Hepatocyte (in vitro differentiated cells): ENCODE measurements around the gene MAP4K3. TPM values are rescaled to one million over a fixed set of nuclear protein-coding genes. Genes with fewer than 3 reads are reported as not detected.

Experiments used
- DNase-seq: peaks from one replicate; pipeline ENCODE4 v3.0.0-alpha.2; 2016; ENCODE audit warnings: low spot score
- H2AFZ ChIP-seq: fragments of 200-600 bp; sonication (generic); 2 replicates; pipeline ENCODE4 v1.6.0; 2016; ENCODE audit warnings: antibody characterized with exemption, mild to moderate bottlenecking
- H3K27ac ChIP-seq: fragments of 200-600 bp; sonication (generic); 2 replicates; pipeline ENCODE4 v1.5.1; 2016; ENCODE audit warnings: mild to moderate bottlenecking
- H3K27me3 ChIP-seq: fragments of 200-600 bp; sonication (generic); 2 replicates; pipeline ENCODE4 v1.6.1; 2016
- H3K36me3 ChIP-seq: fragments of 200-600 bp; sonication (generic); replicated peaks from 2 replicates; pipeline ENCODE4 v1.5.1; 2016; ENCODE audit warnings: low read depth; ENCODE audit not compliant: insufficient read depth
- H3K4me1 ChIP-seq: fragments of 200-600 bp; sonication (generic); 2 replicates; pipeline ENCODE4 v1.5.1; 2016; ENCODE audit warnings: mild to moderate bottlenecking, moderate library complexity; ENCODE audit not compliant: insufficient read depth
- H3K4me2 ChIP-seq: fragments of 200-600 bp; sonication (generic); 2 replicates; pipeline ENCODE4 v1.6.0; 2016
- H3K4me3 ChIP-seq: fragments of 200-600 bp; sonication (generic); 2 replicates; pipeline ENCODE4 v1.5.1; 2016; ENCODE audit warnings: mild to moderate bottlenecking
- H3K79me2 ChIP-seq: fragments of 200-600 bp; sonication (generic); 2 replicates; pipeline ENCODE4 v1.6.0; 2017; ENCODE audit warnings: mild to moderate bottlenecking
- H3K9me2 ChIP-seq: fragments of 200-600 bp; sonication (generic); replicated peaks from 2 replicates; pipeline ENCODE4 v1.6.0; 2017; ENCODE audit warnings: mild to moderate bottlenecking; ENCODE audit not compliant: insufficient read depth
- H3K9me3 ChIP-seq: fragments of 200-600 bp; sonication (generic); 2 replicates; pipeline ENCODE4 v1.5.1; 2016; ENCODE audit warnings: low read depth, mild to moderate bottlenecking
- H4K20me1 ChIP-seq: fragments of 200-600 bp; sonication (generic); 2 replicates; pipeline ENCODE4 v1.6.0; 2016; ENCODE audit warnings: mild to moderate bottlenecking; ENCODE audit not compliant: insufficient read depth, poor library complexity, severe bottlenecking
- EZH2 ChIP-seq: fragments of 200-600 bp; sonication (generic); IDR thresholded peaks from 2 replicates; pipeline ENCODE4 v1.6.1; 2016; ENCODE audit warnings: antibody characterized with exemption, mild to moderate bottlenecking, borderline replicate concordance
- EZH2phosphoT487 ChIP-seq: fragments of 200-600 bp; sonication (generic); IDR thresholded peaks from one replicate; pipeline ENCODE4 v1.6.1; 2018; ENCODE audit warnings: antibody characterized with exemption, mild to moderate bottlenecking, low read depth, moderate library complexity; ENCODE audit not compliant: unreplicated experiment, severe bottlenecking
- WGBS: methylation state at CpG from one replicate; pipeline ENCODE4 v1.1.6; 2016; ENCODE audit warnings: low lambda C conversion rate; ENCODE audit errors: missing lambda C conversion rate; 5-methylcytosine and 5-hydroxymethylcytosine counted together
- polyA plus RNA-seq: library from polyadenylated mRNA; unstranded; fragments of >200 nt; fragmentation: Nextera tagmentation; extraction: Ambion mirVana; gene quantifications from 2 replicates; pipeline ENCODE4 v1.2.1, GENCODE V29; 2016
- total RNA-seq: library from RNA; depleted of rRNA; stranded (reverse); fragments of >200 nt; gene quantifications from 2 replicates; pipeline ENCODE4 v1.2.3, GENCODE V29; 2014
- TF ChIP-seq, protein P1 (sequence below): fragments of 200-600 bp; sonication (generic); IDR thresholded peaks from 2 replicates; pipeline ENCODE4 v1.5.1; 2016; ENCODE audit warnings: antibody characterized with exemption, mild to moderate bottlenecking; ENCODE audit not compliant: poor library complexity

The MAP4K3 gene
- total and polyA plus RNA-seq, 2 experiments from 2014 or later: 24.5 to 65.1 TPM

DNA sequence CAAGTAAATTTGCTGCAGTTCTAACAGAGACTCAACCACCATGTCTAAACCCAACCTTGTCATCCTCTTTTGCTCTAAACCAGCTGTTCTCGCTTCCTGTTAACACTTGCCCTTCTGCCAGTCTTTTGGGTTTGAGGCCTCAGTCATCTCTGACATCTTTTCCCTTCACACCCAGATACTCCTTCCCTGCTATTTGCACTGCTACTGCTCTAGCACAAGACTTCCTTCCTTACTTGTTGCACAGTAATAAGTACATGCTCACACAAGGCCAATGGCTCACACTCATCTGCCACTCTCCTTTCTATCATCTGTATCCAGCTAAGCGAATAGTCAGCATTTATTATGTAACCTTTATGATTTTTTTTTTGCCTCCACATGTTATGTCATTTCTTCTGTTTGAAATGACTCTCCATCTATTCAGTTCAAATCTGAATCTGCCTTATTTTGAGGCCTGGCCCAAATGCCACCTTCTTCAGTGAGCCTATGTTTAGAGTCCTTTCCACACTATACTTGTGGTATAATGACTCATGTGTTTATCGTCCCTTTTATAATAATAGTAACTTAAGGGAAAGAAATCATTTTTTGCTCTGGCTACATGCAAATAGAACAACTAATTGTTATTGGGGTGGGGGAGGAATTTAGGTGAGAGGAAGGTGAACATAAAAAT is 170.8 kb downstream of the MAP4K3 start:
- 100% methylated on average over 3 of the region's 3 CpGs for WGBS
- Histone ChIP-seq H3K27ac (no peak overlapping the region), H3K9me2 (no peaks in the 10 kb centered on the region), H3K79me2 (no peaks in the 10 kb centered on the region), H3K4me1 (no peaks in the 10 kb centered on the region), H2AFZ (no peak overlapping the region), H3K4me3 (no peak overlapping the region), H3K27me3 (no peaks in the 10 kb centered on the region), H3K4me2 (no peak overlapping the region), H3K36me3 (no peaks in the 10 kb centered on the region), H4K20me1 (no peaks in the 10 kb centered on the region), H3K9me3 (no peaks in the 10 kb centered on the region)
- DNase-seq: no peak
- TF ChIP-seq EZH2phosphoT487 (no peak), EZH2 (no peak)
- TF ChIP-seq, protein P1, sequence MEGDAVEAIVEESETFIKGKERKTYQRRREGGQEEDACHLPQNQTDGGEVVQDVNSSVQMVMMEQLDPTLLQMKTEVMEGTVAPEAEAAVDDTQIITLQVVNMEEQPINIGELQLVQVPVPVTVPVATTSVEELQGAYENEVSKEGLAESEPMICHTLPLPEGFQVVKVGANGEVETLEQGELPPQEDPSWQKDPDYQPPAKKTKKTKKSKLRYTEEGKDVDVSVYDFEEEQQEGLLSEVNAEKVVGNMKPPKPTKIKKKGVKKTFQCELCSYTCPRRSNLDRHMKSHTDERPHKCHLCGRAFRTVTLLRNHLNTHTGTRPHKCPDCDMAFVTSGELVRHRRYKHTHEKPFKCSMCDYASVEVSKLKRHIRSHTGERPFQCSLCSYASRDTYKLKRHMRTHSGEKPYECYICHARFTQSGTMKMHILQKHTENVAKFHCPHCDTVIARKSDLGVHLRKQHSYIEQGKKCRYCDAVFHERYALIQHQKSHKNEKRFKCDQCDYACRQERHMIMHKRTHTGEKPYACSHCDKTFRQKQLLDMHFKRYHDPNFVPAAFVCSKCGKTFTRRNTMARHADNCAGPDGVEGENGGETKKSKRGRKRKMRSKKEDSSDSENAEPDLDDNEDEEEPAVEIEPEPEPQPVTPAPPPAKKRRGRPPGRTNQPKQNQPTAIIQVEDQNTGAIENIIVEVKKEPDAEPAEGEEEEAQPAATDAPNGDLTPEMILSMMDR: no peak

DNA sequence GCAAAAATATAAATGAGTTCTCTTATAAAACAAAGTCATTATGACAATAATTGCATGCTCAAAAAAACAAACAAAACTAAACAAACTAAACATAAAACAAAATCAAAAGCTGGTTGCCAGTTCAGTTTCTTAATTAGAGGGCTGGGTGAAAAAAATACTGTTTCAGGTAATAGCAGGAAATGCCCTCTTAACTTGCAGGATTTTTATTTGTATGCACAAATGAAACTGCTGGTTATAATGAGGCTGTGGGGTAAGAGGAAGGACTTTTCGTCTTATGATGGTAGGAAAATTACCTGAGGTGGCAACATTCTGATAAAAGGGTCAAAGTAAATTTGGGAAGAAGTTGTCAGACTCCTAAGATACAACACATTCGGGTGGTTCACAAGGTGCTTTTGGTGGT is 171.8 kb downstream of the MAP4K3 start:
- TF ChIP-seq EZH2 (no peak), EZH2phosphoT487 (no peak)
- TF ChIP-seq, protein P1: no peak
- H3K36me3 ChIP-seq: no peaks in the 10 kb centered on the region
- H3K4me2 ChIP-seq: no peak overlapping the region
- no peak overlapping the region for H3K4me3 ChIP-seq
- no peaks in the 10 kb centered on the region for H4K20me1 ChIP-seq
- no peak overlapping the region for H2AFZ ChIP-seq
- H3K9me3 ChIP-seq: no peaks in the 10 kb centered on the region
- H3K79me2 ChIP-seq: no peaks in the 10 kb centered on the region
- no peaks in the 10 kb centered on the region for H3K27me3 ChIP-seq
- no peak for DNase-seq
- no peaks in the 10 kb centered on the region for H3K4me1 ChIP-seq
- 77% methylated on average over 2 of the region's 2 CpGs for WGBS
- no peaks in the 10 kb centered on the region for H3K9me2 ChIP-seq
- H3K27ac ChIP-seq: no peak overlapping the region

DNA sequence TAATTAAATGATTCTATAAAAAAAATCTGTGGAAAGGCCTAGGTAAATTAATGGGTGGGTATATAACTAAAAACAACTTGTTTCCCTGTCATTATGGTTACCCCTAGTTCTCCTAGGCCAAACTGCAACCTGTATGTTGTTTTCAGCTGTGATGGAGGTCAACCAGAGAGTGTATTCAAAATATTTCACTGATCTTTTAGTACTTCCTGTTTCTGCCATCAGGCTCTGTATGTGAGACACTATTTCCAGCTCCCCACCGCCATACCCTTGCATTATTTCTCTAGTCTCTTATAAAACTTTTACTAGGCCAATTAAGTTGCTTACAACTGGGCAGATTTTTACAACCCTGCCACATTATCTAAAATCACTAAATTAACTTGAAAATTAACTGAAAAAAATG is 172.4 kb downstream of the MAP4K3 start:
- Histone ChIP-seq H3K4me3 (no peak overlapping the region), H3K36me3 (no peaks in the 10 kb centered on the region), H3K9me2 (no peaks in the 10 kb centered on the region), H3K4me1 (no peaks in the 10 kb centered on the region), H3K27me3 (no peaks in the 10 kb centered on the region), H3K27ac (no peak overlapping the region), H3K79me2 (no peaks in the 10 kb centered on the region), H2AFZ (no peak overlapping the region), H3K9me3 (no peaks in the 10 kb centered on the region), H4K20me1 (no peaks in the 10 kb centered on the region), H3K4me2 (no peak overlapping the region)
- TF ChIP-seq EZH2 (no peak), EZH2phosphoT487 (no peak)
- TF ChIP-seq, protein P1: no peak
- no peak for DNase-seq
- WGBS: 30% methylated on average over 1 of the region's 1 CpG
